Activated naive CD4-positive, alpha-beta T cell treated with anti-CD3 and anti-CD28 coated beads, Interleukin-2, amount 10 ng/mL, durations not matched to agents 7 days and 5 days (primary cell): ENCODE measurements around the gene TTLL8.

Experiments used
- CTCF ChIA-PET: fragments of 350-600 bp; sonication (Branson Sonifier 250); formaldehyde crosslinking; loops from one replicate; lab custom pipeline; 2021; ENCODE audit warnings: antibody characterized with exemption; lab: Charles Lee
- DNase-seq: peaks from one replicate; pipeline ENCODE4 v3.0.0-alpha.2; 2020
- H3K27ac Mint-ChIP-seq: one replicate; pipeline ENCODE4 v1.8.0; 2021; ENCODE audit warnings: mild to moderate bottlenecking, moderate library complexity, mixed read lengths
- H3K27me3 Mint-ChIP-seq: one replicate; pipeline ENCODE4 v1.8.0; 2021; ENCODE audit warnings: mild to moderate bottlenecking, mixed read lengths
- H3K36me3 Mint-ChIP-seq: one replicate; pipeline ENCODE4 v1.8.0; 2021; ENCODE audit warnings: mixed read lengths
- H3K4me1 Mint-ChIP-seq: one replicate; pipeline ENCODE4 v1.8.0; 2021; ENCODE audit warnings: mixed read lengths
- H3K4me3 Mint-ChIP-seq: one replicate; pipeline ENCODE4 v1.8.0; 2021; ENCODE audit warnings: mild to moderate bottlenecking, moderate library complexity, mixed read lengths
- H3K9me3 Mint-ChIP-seq: one replicate; pipeline ENCODE4 v1.8.0; 2021; ENCODE audit warnings: mixed read lengths

TTLL8 gene

DNA sequence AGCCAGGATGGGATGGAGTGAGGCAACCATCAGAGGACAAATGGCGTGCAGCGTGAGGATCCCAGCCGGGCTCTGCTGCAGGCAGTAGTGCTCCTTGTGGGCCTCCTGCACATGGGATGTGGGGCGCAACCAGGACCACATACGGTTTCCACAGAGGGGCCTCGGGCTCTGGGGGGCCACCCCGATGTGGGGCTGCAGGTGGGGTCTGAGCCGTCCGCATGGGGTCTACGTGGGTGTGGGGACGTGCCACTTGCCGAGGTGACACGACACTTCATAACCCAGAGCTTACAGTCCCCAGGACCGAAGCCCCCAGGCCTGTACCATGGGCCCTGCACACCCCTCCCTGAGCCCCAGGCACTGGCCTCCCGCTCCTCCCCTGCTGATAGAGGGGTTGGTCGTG lies 10.8 kb downstream of the TTLL8 start:
- H3K9me3 Mint-ChIP-seq, result no peaks in the 10 kb centered on the region
- no peak for DNase-seq
- H3K27me3 Mint-ChIP-seq, result peaks cover 30% of the 10 kb centered on the region
- CTCF ChIA-PET, result no interaction called here
- H3K4me1 Mint-ChIP-seq, result peaks cover 6% of the 10 kb centered on the region
- no peaks in the 10 kb centered on the region for H3K36me3 Mint-ChIP-seq
- H3K27ac Mint-ChIP-seq, result no peak overlapping the region
- no peak overlapping the region for H3K4me3 Mint-ChIP-seq

DNA sequence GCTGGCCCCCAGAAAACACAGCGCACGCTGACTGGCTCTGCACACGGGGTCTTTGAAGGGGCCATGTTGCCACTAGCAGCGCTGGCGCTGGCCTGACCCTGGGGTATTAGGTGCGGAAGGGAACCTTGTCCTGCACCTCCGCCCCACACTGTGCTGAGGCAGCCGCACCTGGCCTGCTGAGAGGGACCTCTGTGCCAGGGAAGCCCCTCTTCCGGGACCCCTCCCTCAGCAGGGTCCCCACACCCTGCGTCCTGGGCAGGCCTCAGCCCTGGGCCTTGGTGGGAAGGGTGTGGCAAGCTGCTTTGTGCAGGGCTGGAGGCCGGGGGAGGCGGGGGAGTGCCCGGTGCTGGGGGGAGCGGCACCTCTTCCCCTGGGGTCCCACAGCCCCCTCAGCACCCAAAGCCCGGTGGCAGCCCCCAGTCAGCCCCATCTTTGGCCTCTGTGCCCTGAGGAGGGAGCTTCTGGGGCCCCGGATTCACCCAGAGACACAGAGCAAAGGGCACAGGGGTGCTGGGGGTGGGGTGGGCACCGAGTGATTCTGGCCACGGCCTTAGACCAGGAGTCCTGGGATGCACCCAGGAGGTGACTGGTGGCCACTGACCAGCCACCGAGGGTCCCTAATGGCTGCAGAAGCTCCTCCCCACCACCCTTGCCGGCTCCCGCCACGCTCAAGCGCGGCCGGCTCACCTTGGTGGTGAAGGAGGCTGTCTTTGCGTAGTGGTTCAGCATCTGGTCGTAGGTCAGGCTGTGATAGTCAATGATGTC lies 11.4 kb downstream of the TTLL8 start:
- Mint-ChIP-seq H3K4me3 (no peak overlapping the region), H3K27me3 (peaks cover 33% of the 10 kb centered on the region), H3K36me3 (no peaks in the 10 kb centered on the region), H3K27ac (no peak overlapping the region), H3K4me1 (peaks cover 6% of the 10 kb centered on the region), H3K9me3 (no peaks in the 10 kb centered on the region)
- CTCF ChIA-PET, result no interaction called here
- DNase-seq, result no peak

DNA sequence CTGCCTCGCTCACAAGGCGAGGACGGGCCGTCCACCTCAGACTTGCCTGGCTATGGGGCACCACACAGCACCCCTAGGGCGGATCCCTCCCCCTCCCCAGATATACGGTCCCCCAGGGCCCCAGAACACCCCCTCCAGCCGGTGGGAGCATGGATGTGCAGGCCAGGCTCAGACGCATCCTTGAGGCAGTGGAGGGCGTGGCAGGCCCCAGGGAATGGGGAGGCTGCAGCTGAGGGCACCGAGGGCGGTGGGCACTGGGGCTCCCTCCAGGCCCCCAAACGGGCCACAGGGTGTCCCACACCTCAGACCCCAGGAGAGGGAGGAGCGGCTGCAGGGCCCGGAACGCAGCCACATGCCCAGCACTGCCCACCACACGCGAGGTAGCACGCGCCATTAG lies 12.1 kb downstream of the TTLL8 start:
- Mint-ChIP-seq H3K4me3 (no peak overlapping the region), H3K4me1 (peaks cover 6% of the 10 kb centered on the region), H3K27ac (no peak overlapping the region), H3K36me3 (no peaks in the 10 kb centered on the region), H3K9me3 (no peaks in the 10 kb centered on the region), H3K27me3 (peaks cover 38% of the 10 kb centered on the region)
- CTCF ChIA-PET, result no interaction called here
- DNase-seq, result no peak

DNA sequence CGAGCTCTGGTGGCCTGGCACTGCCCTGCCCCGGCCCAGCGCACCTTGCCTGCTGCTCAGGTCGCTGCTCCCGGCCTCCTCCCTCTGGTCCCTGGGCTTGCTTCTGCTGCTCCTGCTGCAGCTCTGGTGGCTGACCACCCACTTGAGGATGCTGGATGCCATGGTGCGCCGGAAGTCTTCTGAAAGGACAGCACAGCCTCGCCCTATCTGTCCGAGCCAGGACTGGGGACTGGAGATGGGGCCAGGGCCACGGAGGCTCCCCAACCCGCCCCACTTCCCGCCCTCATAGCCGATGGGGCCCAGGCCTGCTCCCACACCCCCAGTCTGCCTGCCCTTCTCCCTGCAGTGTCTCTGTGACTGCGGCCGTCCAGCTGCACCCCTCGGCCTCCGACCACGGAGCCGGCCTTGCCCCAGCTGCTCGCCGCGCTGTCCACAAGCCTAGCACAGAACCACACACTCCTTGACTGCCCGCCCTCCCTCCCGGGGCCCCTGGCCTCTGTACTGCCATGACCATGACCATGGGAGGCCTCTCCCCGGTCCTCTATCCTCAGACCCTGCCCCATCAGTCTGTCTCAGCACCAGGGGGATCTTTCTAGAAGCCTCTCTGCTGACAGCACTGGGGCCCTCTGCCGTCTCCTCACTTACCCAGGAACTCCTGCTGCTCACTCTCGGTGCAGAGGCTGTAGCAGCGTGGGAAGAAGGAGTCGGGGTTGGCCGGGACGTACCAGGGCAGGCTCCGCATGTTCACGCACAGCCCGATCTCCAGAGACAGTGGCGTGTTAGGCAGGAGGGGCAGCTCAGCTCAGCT lies 12.7 kb downstream of the TTLL8 start:
- Mint-ChIP-seq H3K27me3 (peaks cover 38% of the 10 kb centered on the region), H3K4me3 (no peak overlapping the region), H3K27ac (no peak overlapping the region), H3K4me1 (peaks cover 6% of the 10 kb centered on the region), H3K36me3 (no peaks in the 10 kb centered on the region), H3K9me3 (no peaks in the 10 kb centered on the region)
- CTCF ChIA-PET, result no interaction called here
- DNase-seq, result no peak

DNA sequence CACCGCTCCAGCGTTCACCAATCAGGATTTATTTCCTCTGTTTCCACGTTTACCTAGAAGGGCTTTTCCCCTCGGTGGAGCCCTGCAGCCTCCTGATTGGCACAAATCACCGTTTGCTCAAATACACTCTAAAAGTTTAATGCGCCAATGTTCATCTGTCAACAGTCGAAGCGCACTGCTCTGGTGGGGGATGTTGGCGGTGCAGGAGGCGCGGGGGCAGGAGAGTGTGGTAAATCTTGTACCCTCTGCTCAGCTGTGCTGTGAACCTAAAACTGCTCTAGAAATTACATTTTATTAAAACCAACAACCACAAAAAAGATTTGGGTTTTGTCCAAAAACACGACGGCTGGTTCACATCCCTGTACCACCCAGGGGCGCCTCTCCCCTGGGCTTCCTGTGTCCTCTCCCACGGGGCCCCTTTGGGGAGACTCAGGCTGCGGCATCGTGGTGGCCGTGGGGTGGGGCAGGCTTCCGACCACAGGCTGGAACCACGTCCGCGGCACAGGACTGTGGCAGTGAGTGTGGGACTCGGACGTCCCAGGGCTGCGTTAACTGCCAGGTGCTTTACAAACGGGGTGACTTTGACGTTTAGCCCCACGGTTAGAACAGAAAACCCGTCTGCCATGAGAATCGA lies 13.5 kb downstream of the TTLL8 start:
- CTCF ChIA-PET, result no interaction called here
- Mint-ChIP-seq H3K27me3 (peaks cover 45% of the 10 kb centered on the region), H3K9me3 (no peaks in the 10 kb centered on the region), H3K4me1 (peaks cover 6% of the 10 kb centered on the region), H3K27ac (no peak overlapping the region), H3K4me3 (no peak overlapping the region), H3K36me3 (no peaks in the 10 kb centered on the region)
- DNase-seq, result no peak

DNA sequence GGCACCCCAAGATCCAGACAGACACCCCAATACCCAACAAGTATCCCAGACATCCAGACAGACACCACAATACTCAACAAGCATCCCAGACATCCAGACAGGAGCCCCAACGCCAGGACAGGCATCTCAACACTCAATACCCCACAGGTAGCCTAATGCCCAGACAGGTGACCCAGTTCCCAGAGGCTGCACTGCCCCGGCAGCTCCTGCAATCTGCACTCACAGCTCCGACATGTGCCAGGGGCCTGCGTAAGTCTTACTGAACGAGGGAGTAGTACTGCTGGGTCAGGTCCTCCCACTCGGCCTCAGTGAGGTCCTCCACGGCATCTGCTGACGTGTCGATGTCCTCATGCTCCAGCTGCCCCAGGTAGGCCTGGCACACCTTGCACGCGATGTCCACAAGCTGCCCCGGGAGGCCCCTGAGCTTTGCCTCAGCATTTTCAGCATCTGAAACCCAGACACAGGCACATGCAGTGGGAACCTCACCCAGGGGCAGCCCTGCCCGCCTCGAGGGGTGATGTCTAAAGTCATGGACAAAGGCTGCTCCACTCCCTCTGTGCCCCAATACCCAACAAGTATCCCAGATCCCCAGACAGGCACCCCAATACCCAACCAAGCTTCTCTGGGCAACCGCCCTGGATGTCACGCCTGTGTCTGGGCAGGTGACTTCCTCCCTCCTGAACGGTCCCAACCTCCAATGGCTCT lies 16.6 kb downstream of the TTLL8 start:
- Mint-ChIP-seq H3K4me1 (peaks cover 7% of the 10 kb centered on the region), H3K27me3 (peaks cover 59% of the 10 kb centered on the region), H3K27ac (no peak overlapping the region), H3K4me3 (no peak overlapping the region), H3K36me3 (no peaks in the 10 kb centered on the region), H3K9me3 (peaks cover 8% of the 10 kb centered on the region)
- DNase-seq, result no peak
- CTCF ChIA-PET, result interaction anchor here (0.9 kb wide), 1 partner anchor 11 kb away, joined by 3 read pairs; no protein-coding TSS in a partner anchor

DNA sequence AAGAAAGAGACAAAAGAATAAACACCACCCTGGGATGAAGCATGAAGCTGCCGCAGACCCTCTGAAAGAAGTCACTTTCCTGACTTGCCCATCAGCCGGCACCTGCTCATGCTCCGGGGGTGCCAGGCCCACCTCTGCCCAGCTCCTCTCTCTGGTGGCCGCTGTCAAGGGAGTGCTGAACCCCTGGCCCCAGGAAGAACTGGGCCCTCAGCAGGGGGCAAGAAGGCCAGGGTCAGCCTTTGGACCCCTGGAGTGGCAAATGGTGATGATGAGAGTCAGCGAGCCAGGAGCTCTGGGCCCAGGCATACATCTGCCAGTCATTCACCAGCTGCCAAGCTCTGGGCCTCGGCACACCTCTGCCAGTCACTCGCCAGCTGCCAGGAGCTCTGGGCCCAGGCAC lies 17.4 kb downstream of the TTLL8 start:
- CTCF ChIA-PET, result interaction anchor here (0.9 kb wide), 1 partner anchor 10 kb away, joined by 3 read pairs; no protein-coding TSS in a partner anchor
- peaks cover 64% of the 10 kb centered on the region for H3K27me3 Mint-ChIP-seq
- H3K9me3 Mint-ChIP-seq, result peaks cover 8% of the 10 kb centered on the region
- no peak overlapping the region for H3K4me3 Mint-ChIP-seq
- no peak for DNase-seq
- peaks cover 7% of the 10 kb centered on the region for H3K4me1 Mint-ChIP-seq
- H3K27ac Mint-ChIP-seq, result no peak overlapping the region
- H3K36me3 Mint-ChIP-seq, result no peaks in the 10 kb centered on the region

DNA sequence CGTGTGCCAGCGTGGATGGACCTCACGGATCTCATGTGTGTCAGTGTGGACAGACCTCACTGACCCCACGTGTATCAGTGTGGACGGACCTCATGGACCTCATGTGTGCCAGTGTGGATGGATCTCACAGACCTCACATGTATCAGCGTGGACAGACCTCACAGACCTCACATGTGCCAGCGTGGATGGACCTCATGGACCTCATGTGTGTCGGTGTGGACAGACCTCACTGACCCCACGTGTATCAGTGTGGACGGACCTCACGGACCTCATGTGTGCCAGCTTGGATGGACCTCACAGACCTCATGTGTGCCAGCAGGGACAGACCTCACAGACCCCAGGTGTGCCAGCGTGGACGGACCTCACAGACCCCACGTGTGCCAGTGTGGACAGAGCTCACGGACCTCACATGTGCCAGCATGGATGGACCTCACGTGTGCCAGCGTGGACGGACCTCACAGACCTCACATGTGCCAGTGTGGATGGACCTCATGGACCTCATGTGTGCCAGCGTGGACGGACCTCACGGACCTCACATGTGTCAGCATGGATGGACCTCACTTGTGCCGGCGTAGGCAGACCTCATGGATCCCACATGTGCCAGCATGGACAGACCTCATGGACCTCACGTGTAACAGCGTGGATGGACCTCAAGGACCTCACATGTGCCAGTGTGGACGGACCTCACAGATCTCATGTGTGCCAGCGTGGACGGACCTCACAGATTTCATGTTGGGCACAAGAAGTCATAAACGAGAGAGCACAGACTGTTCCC lies 18.2 kb downstream of the TTLL8 start:
- Mint-ChIP-seq H3K36me3 (no peaks in the 10 kb centered on the region), H3K27ac (no peak overlapping the region), H3K27me3 (peaks cover 64% of the 10 kb centered on the region), H3K9me3 (peaks cover 8% of the 10 kb centered on the region), H3K4me1 (peaks cover 9% of the 10 kb centered on the region), H3K4me3 (no peak overlapping the region)
- DNase-seq, result no peak
- CTCF ChIA-PET, result no interaction called here

DNA sequence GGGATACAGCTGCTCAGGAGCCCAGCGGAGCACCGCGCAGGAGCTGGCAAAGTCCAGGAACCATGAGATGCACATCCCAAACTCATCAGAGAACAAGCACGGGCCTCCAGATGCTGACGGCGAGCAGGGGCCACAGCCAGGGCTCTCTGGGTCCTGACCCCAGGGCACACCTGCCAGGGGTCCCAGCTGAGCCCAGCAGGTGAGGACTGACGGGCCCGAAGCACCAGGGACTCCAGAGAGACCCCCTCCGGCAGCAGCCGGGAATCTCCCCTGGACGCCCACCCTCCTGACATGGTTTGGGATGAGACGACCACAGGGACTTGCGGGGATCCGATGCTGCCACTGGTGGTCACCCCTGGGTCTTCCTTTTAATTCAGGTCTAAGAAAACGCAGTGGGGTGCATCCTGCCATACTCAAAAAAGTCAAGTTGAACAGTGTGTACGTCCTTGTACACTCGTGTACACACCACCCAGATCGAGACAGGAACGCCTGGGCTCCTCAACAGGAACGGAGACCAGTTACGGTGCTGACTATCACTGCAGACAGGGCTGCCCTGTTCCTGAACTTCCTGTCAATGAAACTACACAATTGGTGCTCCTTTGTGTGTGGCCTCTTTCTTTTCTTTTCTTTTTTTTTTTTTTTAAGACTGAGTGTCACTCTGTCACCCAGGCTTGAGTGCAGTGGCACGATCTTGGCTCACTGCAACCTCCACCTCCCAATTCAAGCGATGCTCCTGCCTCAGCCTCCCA lies 21.9 kb downstream of the TTLL8 start:
- DNase-seq, result no peak
- Mint-ChIP-seq H3K27ac (no peak overlapping the region), H3K27me3 (peaks cover 71% of the 10 kb centered on the region), H3K4me3 (no peak overlapping the region), H3K9me3 (peaks cover 8% of the 10 kb centered on the region), H3K4me1 (peaks cover 17% of the 10 kb centered on the region), H3K36me3 (no peaks in the 10 kb centered on the region)
- CTCF ChIA-PET, result interaction anchor here (1.1 kb wide), 1 partner anchor 268 kb away, joined by 3 read pairs; no protein-coding TSS in a partner anchor

DNA sequence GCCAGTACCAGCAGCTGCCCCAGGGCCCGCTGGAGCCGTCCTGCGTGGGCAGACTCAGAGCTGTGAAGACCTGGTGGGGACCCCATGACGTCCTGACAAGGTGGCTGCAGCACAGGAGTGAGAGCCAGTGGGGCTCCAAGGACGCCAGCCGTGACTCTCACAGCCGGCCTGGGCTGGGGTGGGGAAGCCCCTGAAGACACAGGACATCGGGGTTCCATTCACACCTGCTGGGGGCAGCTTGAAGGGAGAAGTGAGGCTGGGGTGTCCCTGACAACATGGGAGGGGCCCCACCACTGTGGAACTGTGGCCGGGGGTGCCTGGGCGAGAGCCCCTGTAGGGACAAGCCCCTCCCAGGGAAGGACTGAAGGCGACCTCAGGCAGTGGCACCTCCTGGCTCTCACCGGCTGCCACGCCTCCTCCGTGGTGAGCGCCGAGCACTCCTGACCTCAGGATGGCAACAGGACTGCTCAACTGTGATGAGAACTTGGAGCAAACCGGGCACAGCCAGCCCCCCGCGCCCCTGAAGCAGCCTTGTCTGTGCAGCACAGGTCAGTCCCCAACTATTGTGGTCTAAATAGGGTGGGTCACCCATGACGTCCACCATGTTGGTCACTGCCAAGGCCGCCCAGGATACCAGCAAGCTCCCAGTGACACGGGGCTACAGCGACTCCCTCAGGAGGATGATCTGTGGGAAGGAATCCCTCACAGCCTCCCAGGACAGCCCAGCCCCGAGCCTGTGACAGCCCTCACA lies 22.8 kb downstream of the TTLL8 start:
- H3K9me3 Mint-ChIP-seq, result peaks cover 8% of the 10 kb centered on the region
- no peak overlapping the region for H3K27ac Mint-ChIP-seq
- H3K36me3 Mint-ChIP-seq, result no peaks in the 10 kb centered on the region
- peaks cover 80% of the 10 kb centered on the region for H3K27me3 Mint-ChIP-seq
- CTCF ChIA-PET, result interaction anchor here (0.6 to 1.1 kb wide), 2 partner anchors 203 to 267 kb away, joined by 3 read pairs; no protein-coding TSS in a partner anchor
- no peak overlapping the region for H3K4me3 Mint-ChIP-seq
- no peak for DNase-seq
- peaks cover 17% of the 10 kb centered on the region for H3K4me1 Mint-ChIP-seq

DNA sequence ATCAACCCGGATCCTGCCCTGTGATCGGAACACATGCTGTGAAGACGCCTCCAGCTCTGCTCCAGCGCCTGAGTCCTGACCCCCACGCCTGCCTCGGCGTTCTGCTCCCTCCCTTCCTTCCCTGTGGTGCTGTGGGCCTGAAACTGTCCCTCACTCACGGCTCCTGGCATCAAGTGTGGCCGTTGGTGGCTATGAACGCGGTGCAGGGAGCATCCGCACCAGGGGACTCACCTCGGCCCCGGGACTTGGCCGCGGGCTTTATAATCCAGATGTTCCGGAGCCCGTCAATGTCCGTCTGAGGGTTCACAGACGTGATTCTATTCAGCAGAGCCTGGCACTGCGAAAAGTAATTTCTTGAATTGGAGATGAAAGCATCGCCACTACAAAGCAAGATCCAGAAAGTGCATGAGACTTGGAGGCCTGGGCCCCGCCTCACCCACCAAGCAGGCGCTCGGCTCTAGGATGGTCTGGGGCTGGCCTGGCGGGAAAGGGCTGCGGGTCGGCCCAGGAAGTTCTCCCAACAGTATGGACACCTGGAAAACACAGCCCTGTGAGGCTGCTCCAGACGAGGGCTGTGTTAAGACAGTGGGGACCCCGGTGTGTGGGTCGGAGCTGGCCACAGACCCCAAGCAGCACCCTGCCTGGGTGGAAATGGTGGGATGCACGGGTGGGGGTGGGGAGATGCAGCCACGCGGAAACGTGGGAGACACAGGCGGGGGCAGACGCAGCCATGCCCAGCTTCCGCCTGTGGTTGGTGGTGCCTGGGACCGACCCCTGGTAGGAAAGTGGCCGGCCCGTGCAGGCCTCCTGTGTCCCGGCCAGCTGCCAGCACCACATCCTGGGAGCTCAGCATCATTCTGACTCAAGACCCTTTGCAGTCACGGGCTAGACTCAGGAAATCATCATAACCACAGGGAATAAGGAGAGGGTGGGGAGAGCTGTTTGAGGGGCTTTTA lies 23.7 kb downstream of the TTLL8 start:
- H3K27ac Mint-ChIP-seq, result no peak overlapping the region
- no peak overlapping the region for H3K4me3 Mint-ChIP-seq
- peaks cover 72% of the 10 kb centered on the region for H3K27me3 Mint-ChIP-seq
- no peak for DNase-seq
- H3K36me3 Mint-ChIP-seq, result no peaks in the 10 kb centered on the region
- peaks cover 20% of the 10 kb centered on the region for H3K4me1 Mint-ChIP-seq
- CTCF ChIA-PET, result interaction anchor here (0.6 kb wide), 1 partner anchor 204 kb away, joined by 3 read pairs; no protein-coding TSS in a partner anchor
- peaks cover 7% of the 10 kb centered on the region for H3K9me3 Mint-ChIP-seq
